HG02642 (cell line): ENCODE results near the gene SLC2A4RG.

ENCODE experiments used
- ATAC-seq: cut with Tn5 transposase; IDR thresholded peaks from one replicate; pipeline ENCODE4 v1.9.1; 2021; ENCODE audit warnings: mild to moderate bottlenecking; ENCODE audit not compliant: unreplicated experiment, poor library complexity

SLC2A4RG gene

GRCh38 chr20:63698739-63699465 lies 40.7 kb upstream of the SLC2A4RG start:
- ATAC-seq = no peak

- no peak for ATAC-seq
Measured at GRCh38 chr20:63699466-63700198, 39.9 kb upstream of the SLC2A4RG start.

- no peak for ATAC-seq
Measured at GRCh38 chr20:63700199-63701050, 39.2 kb upstream of the SLC2A4RG start.

- ATAC-seq = no peak
Measured at GRCh38 chr20:63701051-63701328, 38.6 kb upstream of the SLC2A4RG start.

- ATAC-seq = no peak
Measured at GRCh38 chr20:63701329-63702035, 38.1 kb upstream of the SLC2A4RG start.

GRCh38 chr20:63702036-63702665 lies 37.4 kb upstream of the SLC2A4RG start:
- no peak for ATAC-seq

- ATAC-seq = no peak
Measured at GRCh38 chr20:63702751-63703470, 36.7 kb upstream of the SLC2A4RG start.

- ATAC-seq = no peak
Measured at GRCh38 chr20:63703471-63703975, 36.1 kb upstream of the SLC2A4RG start.

- ATAC-seq = no peak
Measured at GRCh38 chr20:63703976-63704748, 35.4 kb upstream of the SLC2A4RG start.

- ATAC-seq = no peak
Measured at GRCh38 chr20:63704749-63705117, 34.8 kb upstream of the SLC2A4RG start.

GRCh38 chr20:63705232-63706026 lies 34.1 kb upstream of the SLC2A4RG start:
- ATAC-seq = no peak

GRCh38 chr20:63706027-63706695 lies 33.4 kb upstream of the SLC2A4RG start:
- ATAC-seq = no peak

- peak; percentile 24 for ATAC-seq
Measured at GRCh38 chr20:63706852-63707557, 32.6 kb upstream of the SLC2A4RG start.

GRCh38 chr20:63707558-63708300 lies 31.8 kb upstream of the SLC2A4RG start, which contains the start of the genes ARFRP1 and ZGPAT:
TSS of gene ARFRP1 (minus strand) at chr20:63707976. CDS start at chr20:63707091, 885 bp downstream.
TSS of gene ZGPAT (plus strand) at chr20:63708039. CDS start at chr20:63708581, 542 bp downstream.
- peak; percentile 69 for ATAC-seq

GRCh38 chr20:63708301-63709148 lies 31.1 kb upstream of the SLC2A4RG start:
- ATAC-seq = peak; percentile 16
